ENCODE results near the gene OR2B6. TPM values are rescaled to one million over a fixed set of nuclear protein-coding genes. Genes with fewer than 3 reads are reported as not detected.

The OR2B6 gene
- polyA plus RNA-seq, 1 donor, result 0.07 TPM

- Histone ChIP-seq H3K27me3 (ENCODE audit: control insufficient read depth, insufficient read depth, low read length) (no peaks in the 10 kb centered on the region), H3K4me1 (ENCODE audit: control insufficient read depth, insufficient read depth, low read length) (no peaks in the 10 kb centered on the region), H3K9me3 (ENCODE audit: control insufficient read depth, low read depth, low read length) (no peaks in the 10 kb centered on the region), H3K4me3 (ENCODE audit: low read length) (no peak overlapping the region), H3K36me3 (ENCODE audit: control insufficient read depth, insufficient read depth, low read length) (no peaks in the 10 kb centered on the region), H3K27ac (ENCODE audit: low read length) (no peak overlapping the region)
- 67% methylated on average over 1 of the region's 1 CpG for WGBS (ENCODE audit: insufficient coverage, low lambda C conversion rate)
- no peak for DNase-seq
These were observed 6.0 kb upstream of the OR2B6 start for GRCh38 chr6:27951040-27951439.

GRCh38 chr6:27957516-27957915 lies 475 bp downstream of the OR2B6 start:
- H3K9me3 ChIP-seq (ENCODE audit: control insufficient read depth, low read depth, low read length), result no peaks in the 10 kb centered on the region
- WGBS (ENCODE audit: insufficient coverage, low lambda C conversion rate), result no CpG with 5 or more reads among the region's 4 CpGs

GRCh38 chr6:27962506-27962905 lies 5.5 kb downstream of the OR2B6 start:
- Histone ChIP-seq H3K4me1 (ENCODE audit: control insufficient read depth, insufficient read depth, low read length) (no peaks in the 10 kb centered on the region), H3K27ac (ENCODE audit: low read length) (no peak overlapping the region), H3K4me3 (ENCODE audit: low read length) (no peak overlapping the region), H3K9me3 (ENCODE audit: control insufficient read depth, low read depth, low read length) (peaks cover 5% of the 10 kb centered on the region), H3K36me3 (ENCODE audit: control insufficient read depth, insufficient read depth, low read length) (no peaks in the 10 kb centered on the region), H3K27me3 (ENCODE audit: control insufficient read depth, insufficient read depth, low read length) (no peaks in the 10 kb centered on the region)
- WGBS (ENCODE audit: insufficient coverage, low lambda C conversion rate), result 80% methylated on average over 1 of the region's 3 CpGs
- no peak for DNase-seq

More at GRCh38 chr6:27957516-27957915, 475 bp downstream of the OR2B6 start:
- H3K27ac ChIP-seq (ENCODE audit: low read length), result no peak overlapping the region
- DNase-seq, result no peak
- H3K4me3 ChIP-seq (ENCODE audit: low read length), result no peak overlapping the region
- H3K27me3 ChIP-seq (ENCODE audit: control insufficient read depth, insufficient read depth, low read length), result peaks cover 2% of the 10 kb centered on the region
- H3K36me3 ChIP-seq (ENCODE audit: control insufficient read depth, insufficient read depth, low read length), result no peaks in the 10 kb centered on the region
- no peaks in the 10 kb centered on the region for H3K4me1 ChIP-seq (ENCODE audit: control insufficient read depth, insufficient read depth, low read length)

GRCh38 chr6:27966044-27966443 lies 9.0 kb downstream of the OR2B6 start:
- no peak overlapping the region for H3K27ac ChIP-seq (ENCODE audit: low read length)
- H3K27me3 ChIP-seq (ENCODE audit: control insufficient read depth, insufficient read depth, low read length), result no peaks in the 10 kb centered on the region
- H3K4me1 ChIP-seq (ENCODE audit: control insufficient read depth, insufficient read depth, low read length), result no peaks in the 10 kb centered on the region
- no peak overlapping the region for H3K4me3 ChIP-seq (ENCODE audit: low read length)
- WGBS (ENCODE audit: insufficient coverage, low lambda C conversion rate), result 100% methylated on average over 1 of the region's 4 CpGs
- no peaks in the 10 kb centered on the region for H3K36me3 ChIP-seq (ENCODE audit: control insufficient read depth, insufficient read depth, low read length)
- no peak for DNase-seq
- H3K9me3 ChIP-seq (ENCODE audit: control insufficient read depth, low read depth, low read length), result peaks cover 5% of the 10 kb centered on the region

- no peak overlapping the region for H3K4me3 ChIP-seq (ENCODE audit: low read length)
- WGBS (ENCODE audit: insufficient coverage, low lambda C conversion rate), result no CpG with 5 or more reads among the region's 23 CpGs
- peaks cover 5% of the 10 kb centered on the region for H3K9me3 ChIP-seq (ENCODE audit: control insufficient read depth, low read depth, low read length)
- no peaks in the 10 kb centered on the region for H3K36me3 ChIP-seq (ENCODE audit: control insufficient read depth, insufficient read depth, low read length)
- no peak overlapping the region for H3K27ac ChIP-seq (ENCODE audit: low read length)
- H3K4me1 ChIP-seq (ENCODE audit: control insufficient read depth, insufficient read depth, low read length), result no peaks in the 10 kb centered on the region
- DNase-seq, result no peak
- H3K27me3 ChIP-seq (ENCODE audit: control insufficient read depth, insufficient read depth, low read length), result no peaks in the 10 kb centered on the region
These were observed 9.9 kb downstream of the OR2B6 start for GRCh38 chr6:27966816-27967426.

- no CpG with 5 or more reads among the region's 2 CpGs for WGBS (ENCODE audit: insufficient coverage, low lambda C conversion rate)
- no peak overlapping the region for H3K4me3 ChIP-seq (ENCODE audit: low read length)
- no peak for DNase-seq
- H3K27me3 ChIP-seq (ENCODE audit: control insufficient read depth, insufficient read depth, low read length), result no peaks in the 10 kb centered on the region
- no peak overlapping the region for H3K27ac ChIP-seq (ENCODE audit: low read length)
- no peaks in the 10 kb centered on the region for H3K4me1 ChIP-seq (ENCODE audit: control insufficient read depth, insufficient read depth, low read length)
- peaks cover 5% of the 10 kb centered on the region for H3K9me3 ChIP-seq (ENCODE audit: control insufficient read depth, low read depth, low read length)
- no peaks in the 10 kb centered on the region for H3K36me3 ChIP-seq (ENCODE audit: control insufficient read depth, insufficient read depth, low read length)
These were observed 13.4 kb downstream of the OR2B6 start for GRCh38 chr6:27970444-27970843.

- 78% methylated on average over 1 of the region's 4 CpGs for WGBS (ENCODE audit: insufficient coverage, low lambda C conversion rate)
- no peak for DNase-seq
- Histone ChIP-seq H3K4me3 (ENCODE audit: low read length) (no peak overlapping the region), H3K27ac (ENCODE audit: low read length) (no peak overlapping the region), H3K36me3 (ENCODE audit: control insufficient read depth, insufficient read depth, low read length) (no peaks in the 10 kb centered on the region), H3K27me3 (ENCODE audit: control insufficient read depth, insufficient read depth, low read length) (peaks cover 5% of the 10 kb centered on the region), H3K4me1 (ENCODE audit: control insufficient read depth, insufficient read depth, low read length) (no peaks in the 10 kb centered on the region), H3K9me3 (ENCODE audit: control insufficient read depth, low read depth, low read length) (no peaks in the 10 kb centered on the region)
These were observed 15.7 kb downstream of the OR2B6 start for GRCh38 chr6:27972750-27973149.

- WGBS (ENCODE audit: insufficient coverage, low lambda C conversion rate), result 53% methylated on average over 3 of the region's 8 CpGs
- no peak for DNase-seq
- H3K4me3 ChIP-seq (ENCODE audit: low read length), result no peak overlapping the region
These were observed 20.3 kb downstream of the OR2B6 start for GRCh38 chr6:27977387-27977786.

GRCh38 chr6:27978705-27979104 lies 21.7 kb downstream of the OR2B6 start:
- Histone ChIP-seq H3K9me3 (ENCODE audit: control insufficient read depth, low read depth, low read length) (no peaks in the 10 kb centered on the region), H3K27ac (ENCODE audit: low read length) (no peak overlapping the region), H3K4me1 (ENCODE audit: control insufficient read depth, insufficient read depth, low read length) (no peaks in the 10 kb centered on the region), H3K36me3 (ENCODE audit: control insufficient read depth, insufficient read depth, low read length) (no peaks in the 10 kb centered on the region), H3K27me3 (ENCODE audit: control insufficient read depth, insufficient read depth, low read length) (peaks cover 6% of the 10 kb centered on the region), H3K4me3 (ENCODE audit: low read length) (no peak overlapping the region)
- DNase-seq, result no peak

More at GRCh38 chr6:27977387-27977786, 20.3 kb downstream of the OR2B6 start:
- Histone ChIP-seq H3K36me3 (ENCODE audit: control insufficient read depth, insufficient read depth, low read length) (no peaks in the 10 kb centered on the region), H3K27me3 (ENCODE audit: control insufficient read depth, insufficient read depth, low read length) (peaks cover 6% of the 10 kb centered on the region), H3K4me1 (ENCODE audit: control insufficient read depth, insufficient read depth, low read length) (no peaks in the 10 kb centered on the region), H3K9me3 (ENCODE audit: control insufficient read depth, low read depth, low read length) (no peaks in the 10 kb centered on the region), H3K27ac (ENCODE audit: low read length) (no peak overlapping the region)

- no peaks in the 10 kb centered on the region for H3K4me1 ChIP-seq (ENCODE audit: control insufficient read depth, insufficient read depth, low read length)
- no peak overlapping the region for H3K27ac ChIP-seq (ENCODE audit: low read length)
- DNase-seq, result no peak
- H3K27me3 ChIP-seq (ENCODE audit: control insufficient read depth, insufficient read depth, low read length), result peaks cover 6% of the 10 kb centered on the region
- no CpG with 5 or more reads among the region's 1 CpG for WGBS (ENCODE audit: insufficient coverage, low lambda C conversion rate)
- no peaks in the 10 kb centered on the region for H3K9me3 ChIP-seq (ENCODE audit: control insufficient read depth, low read depth, low read length)
- no peaks in the 10 kb centered on the region for H3K36me3 ChIP-seq (ENCODE audit: control insufficient read depth, insufficient read depth, low read length)
- no peak overlapping the region for H3K4me3 ChIP-seq (ENCODE audit: low read length)
These were observed 23.1 kb downstream of the OR2B6 start for GRCh38 chr6:27980111-27980510.
